IPS-18c (cell line): ENCODE results near the gene NUS1.
"Not testable (repeated sequence)": the region's sequence is repeated elsewhere in the genome, so short reads cannot be mapped to it uniquely, and the experiment has no call there.

Source experiments
- H3K4me3 ChIP-seq: 2 replicates; pipeline ENCODE4 v1.7.0; 2013; ENCODE audit warnings: low read depth, mild to moderate bottlenecking, low read length, moderate library complexity; ENCODE audit not compliant: insufficient read depth
- H3K9me3 ChIP-seq: one replicate; pipeline ENCODE4 v1.6.1; 2013; ENCODE audit warnings: mild to moderate bottlenecking, low read length, moderate library complexity; ENCODE audit not compliant: control insufficient read depth, insufficient read depth

NUS1 gene

GRCh38 chr6:117674991-117675657 is at the start of gene NUS1:
Gene NUS1, plus strand, starts transcription at chr6:117675469. Its CDS starts 202 bp downstream, at chr6:117675671.
- Histone ChIP-seq H3K9me3 (no peaks in the 10 kb centered on the region), H3K4me3 (peak within 1 kb of the TSS; percentile 71)

GRCh38 chr6:117627533-117627932 is 47.7 kb upstream of the NUS1 start:
- Histone ChIP-seq H3K4me3 (no peak overlapping the region), H3K9me3 (peaks cover 2% of the 10 kb centered on the region)

GRCh38 chr6:117629119-117629660 is 46.1 kb upstream of the NUS1 start:
- Histone ChIP-seq H3K9me3 (peaks cover 2% of the 10 kb centered on the region), H3K4me3 (no peak overlapping the region)

- Histone ChIP-seq H3K9me3 (peaks cover 2% of the 10 kb centered on the region), H3K4me3 (no peak overlapping the region)
Observed at GRCh38 chr6:117637770-117638169, 37.5 kb upstream of the NUS1 start.

GRCh38 chr6:117642976-117643375 is 32.3 kb upstream of the NUS1 start:
- Histone ChIP-seq H3K4me3 (no peak overlapping the region), H3K9me3 (no peaks in the 10 kb centered on the region)

GRCh38 chr6:117651984-117652383 is 23.3 kb upstream of the NUS1 start:
- not testable (repeated sequence) for H3K9me3 ChIP-seq, H3K4me3 ChIP-seq

DNA sequence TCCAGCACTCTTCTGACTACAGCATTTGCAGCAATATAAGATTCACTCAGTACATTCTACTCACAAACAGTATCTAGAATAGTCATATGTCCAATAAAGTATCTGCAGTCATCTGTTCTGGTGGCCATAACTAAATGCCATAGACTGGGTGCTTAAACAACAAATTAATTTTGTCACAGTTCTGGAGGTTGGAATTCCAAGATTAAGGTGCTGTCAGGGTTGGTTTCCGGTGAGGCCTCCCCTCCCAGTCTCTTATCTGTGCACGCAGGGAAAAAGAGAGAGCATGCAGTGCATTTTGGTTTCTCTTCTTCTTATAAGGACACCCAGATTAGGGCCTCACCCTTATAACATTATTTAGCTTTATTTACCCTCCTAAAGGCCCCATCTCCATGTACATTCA is 21.3 kb upstream of the NUS1 start:
- no peak overlapping the region for H3K4me3 ChIP-seq
- no peaks in the 10 kb centered on the region for H3K9me3 ChIP-seq

GRCh38 chr6:117655380-117655779 is 19.9 kb upstream of the NUS1 start:
- no peak overlapping the region for H3K4me3 ChIP-seq
- no peaks in the 10 kb centered on the region for H3K9me3 ChIP-seq

- peaks cover 5% of the 10 kb centered on the region for H3K9me3 ChIP-seq
- no peak overlapping the region for H3K4me3 ChIP-seq
Observed at GRCh38 chr6:117666881-117667280, 8.4 kb upstream of the NUS1 start.

DNA sequence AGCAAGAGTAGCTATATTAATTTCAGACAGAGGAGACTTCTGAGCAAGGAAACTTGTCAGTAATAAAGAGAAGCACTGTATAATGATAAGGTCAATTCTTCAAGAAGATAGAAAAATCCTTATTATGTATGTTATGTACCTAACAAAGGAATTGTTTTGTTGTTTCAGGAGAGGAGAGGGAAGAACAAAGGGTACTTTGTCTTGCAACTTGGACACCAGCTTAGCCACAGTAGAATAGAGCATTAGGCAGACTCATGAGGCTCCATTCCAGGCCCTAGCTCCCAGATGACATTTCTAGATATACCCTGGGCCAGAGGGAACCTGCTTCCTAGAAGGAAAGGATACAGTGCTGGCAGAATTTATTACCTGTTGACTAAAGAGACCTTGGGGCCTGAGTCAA is 6.5 kb upstream of the NUS1 start:
- H3K9me3 ChIP-seq: peaks cover 5% of the 10 kb centered on the region
- no peak overlapping the region for H3K4me3 ChIP-seq

DNA sequence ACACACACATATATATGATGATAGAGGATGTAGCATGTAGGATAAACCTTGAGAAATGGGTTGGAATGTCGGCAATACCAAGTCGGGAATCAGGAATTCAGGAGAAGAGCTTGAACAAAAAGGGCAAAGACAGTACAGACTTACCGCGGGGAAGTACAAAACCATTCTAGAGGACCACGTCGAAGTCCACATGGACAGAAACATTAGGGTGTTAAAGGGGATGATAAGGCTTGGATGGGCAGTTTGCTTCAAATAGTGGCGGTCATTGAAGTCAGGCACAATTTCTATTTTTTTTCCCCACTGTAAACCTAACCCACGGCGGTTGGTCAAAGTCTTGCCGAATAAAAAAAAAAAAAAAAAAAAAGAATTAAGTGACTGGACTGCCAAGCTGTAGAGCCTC is 766 bp upstream of the NUS1 start:
- H3K9me3 ChIP-seq: peaks cover 3% of the 10 kb centered on the region
- H3K4me3 ChIP-seq: peak overlapping the region; percentile 66

GRCh38 chr6:117675658-117676301 is 511 bp downstream of the NUS1 start:
- peak overlapping the region; percentile 71 for H3K4me3 ChIP-seq
- not testable (repeated sequence) for H3K9me3 ChIP-seq

- H3K4me3 ChIP-seq: peak overlapping the region; percentile 71
Observed at GRCh38 chr6:117676577-117677218, 1.4 kb downstream of the NUS1 start.

DNA sequence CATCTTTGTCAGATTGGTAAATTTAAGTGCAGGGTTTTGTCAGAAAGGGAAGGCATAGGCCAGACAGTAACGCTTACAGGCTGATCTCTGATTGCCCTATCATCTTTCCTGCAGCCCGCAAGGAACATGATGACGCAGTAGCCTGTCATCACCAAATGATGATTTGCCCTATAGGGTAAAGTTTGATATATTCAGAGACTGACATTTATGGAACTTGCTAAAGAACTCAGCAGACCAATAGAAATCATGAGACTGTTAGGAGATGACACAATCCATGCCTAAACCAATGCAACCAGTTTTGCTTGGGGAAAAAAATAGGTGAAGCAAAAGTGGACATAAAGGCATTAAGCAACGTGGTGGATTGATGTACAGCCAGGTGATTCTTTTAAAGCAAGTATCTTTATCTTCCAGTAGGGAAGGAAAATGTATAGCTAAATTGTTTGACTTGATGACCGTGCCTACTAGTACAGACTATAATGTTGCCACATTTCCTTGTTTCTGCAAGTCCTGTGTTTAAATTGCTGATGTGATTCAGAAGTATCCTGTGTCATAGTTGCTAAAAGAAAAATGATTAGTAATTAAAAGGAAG is 2.4 kb downstream of the NUS1 start:
- Histone ChIP-seq H3K9me3 (no peaks in the 10 kb centered on the region), H3K4me3 (no peak overlapping the region; the same call in 1 of the 2 replicates)

More at GRCh38 chr6:117676577-117677218, 1.4 kb downstream of the NUS1 start:
- H3K9me3 ChIP-seq: no peaks in the 10 kb centered on the region

DNA sequence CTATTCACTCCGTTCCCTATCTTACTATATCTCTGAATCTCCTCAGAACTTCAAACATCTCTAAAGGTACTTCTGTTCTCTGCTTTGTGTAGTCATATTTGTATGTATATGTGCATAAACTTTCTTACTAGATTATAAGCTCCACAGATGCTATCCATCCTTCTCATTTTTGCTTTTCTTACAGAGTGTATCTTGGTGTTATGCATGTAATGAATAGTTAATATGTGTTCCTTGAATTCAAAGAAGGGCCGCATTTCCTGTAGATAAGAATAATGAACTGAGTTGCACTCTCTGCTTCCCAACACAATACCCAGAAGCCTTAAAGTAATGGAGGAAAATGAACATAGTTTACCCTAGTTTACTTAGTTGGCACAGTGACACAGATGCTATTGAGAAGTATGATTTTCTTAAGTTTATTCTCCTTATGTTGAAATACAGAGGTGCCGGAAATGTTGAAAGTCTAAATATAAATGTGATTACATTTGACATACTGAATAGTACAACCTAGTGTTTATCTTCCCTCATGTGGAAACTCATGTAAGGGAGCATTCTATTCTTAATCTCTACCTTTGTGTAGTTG is 6.0 kb downstream of the NUS1 start:
- Histone ChIP-seq H3K9me3 (no peaks in the 10 kb centered on the region), H3K4me3 (no peak overlapping the region)

DNA sequence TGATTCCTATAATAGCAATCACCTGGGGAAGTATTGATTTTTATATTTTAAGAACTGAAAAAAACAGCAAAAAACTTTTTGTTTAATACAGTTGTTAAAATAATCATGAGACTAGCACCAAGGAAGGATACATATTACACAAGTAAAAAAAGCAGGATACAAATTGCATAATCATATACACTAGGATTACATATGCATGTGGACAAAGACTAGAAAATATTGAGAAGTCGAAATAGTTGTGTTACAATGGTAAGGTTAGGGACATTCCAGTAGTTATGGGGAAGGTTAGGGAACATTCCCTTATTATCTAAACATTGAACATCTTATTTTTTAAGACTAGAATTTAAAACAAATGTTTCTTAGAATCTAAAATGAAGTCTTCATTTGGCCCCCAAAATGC is 9.5 kb downstream of the NUS1 start:
- no peak overlapping the region for H3K4me3 ChIP-seq
- no peaks in the 10 kb centered on the region for H3K9me3 ChIP-seq

DNA sequence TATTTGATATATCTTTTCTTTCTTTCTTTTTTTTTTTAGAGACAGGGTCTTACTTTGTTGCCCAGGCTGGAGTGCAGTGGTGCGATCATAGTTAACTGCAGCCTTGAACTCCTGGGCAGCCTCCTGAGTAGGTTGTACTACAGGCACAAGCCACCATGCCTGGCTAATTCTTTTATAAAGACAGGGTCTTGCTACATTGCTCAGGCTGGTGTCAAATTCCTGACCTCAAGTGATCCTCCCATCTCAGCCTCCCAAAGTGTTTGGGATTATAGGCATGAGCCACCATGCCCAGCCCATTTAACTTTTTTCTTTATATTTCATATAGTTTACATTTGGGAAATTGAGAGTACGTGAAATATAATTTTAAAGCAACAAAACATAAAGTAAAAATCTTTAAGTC is 10.1 kb downstream of the NUS1 start:
- no peaks in the 10 kb centered on the region for H3K9me3 ChIP-seq
- no peak overlapping the region for H3K4me3 ChIP-seq
